ENCODE data around the gene VAT1L.
"Not testable (repeated sequence)": the region's sequence is repeated elsewhere in the genome, so short reads cannot be mapped to it uniquely, and the experiment has no call there.

VAT1L gene

DNA sequence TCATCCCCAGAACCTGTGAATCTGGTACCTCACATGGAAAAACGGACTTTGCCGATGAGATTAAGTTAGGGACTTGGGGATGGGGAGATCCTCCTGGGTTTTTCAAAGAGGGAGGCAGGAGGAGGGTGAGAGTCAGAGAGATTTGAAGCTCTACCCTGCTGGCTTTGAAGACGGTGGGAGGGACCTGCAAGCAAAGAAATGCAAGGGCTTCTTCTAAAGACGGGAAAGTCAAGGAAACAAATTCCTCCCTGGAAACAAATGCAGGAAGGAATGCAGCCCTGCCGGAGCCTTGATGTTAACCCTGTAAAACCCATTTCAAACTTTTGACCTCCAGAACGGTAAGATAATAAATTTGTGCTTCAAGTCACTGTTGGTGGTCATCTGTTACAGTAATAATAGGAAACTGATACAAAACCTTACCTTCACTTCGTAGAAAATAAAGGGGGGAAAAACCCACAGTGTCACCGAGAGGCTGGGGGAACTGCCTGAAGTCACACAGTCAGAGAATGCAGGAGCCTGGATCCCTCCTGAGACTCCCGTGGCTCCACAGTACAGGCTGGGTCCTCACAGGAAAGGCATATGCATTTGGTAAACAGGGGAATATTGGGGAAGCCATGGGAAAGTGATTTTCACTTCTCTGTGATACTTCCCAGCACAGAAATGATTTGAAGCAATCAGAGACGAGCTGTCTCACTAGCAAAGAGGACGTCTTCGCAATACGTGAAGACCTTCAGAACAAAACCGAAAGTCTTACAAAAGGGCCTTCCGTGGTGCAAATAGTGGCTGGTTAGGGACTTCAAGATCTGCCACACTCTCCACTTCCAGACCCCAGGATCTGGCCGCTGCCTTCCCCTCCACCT is 175.1 kb downstream of the VAT1L start:
- no peak for DNase-seq

- no peak for DNase-seq
Measured at GRCh38 chr16:77965346-77965745, 177.0 kb downstream of the VAT1L start.

GRCh38 chr16:77967054-77967904 is 178.9 kb downstream of the VAT1L start:
- DNase-seq = no peak

DNA sequence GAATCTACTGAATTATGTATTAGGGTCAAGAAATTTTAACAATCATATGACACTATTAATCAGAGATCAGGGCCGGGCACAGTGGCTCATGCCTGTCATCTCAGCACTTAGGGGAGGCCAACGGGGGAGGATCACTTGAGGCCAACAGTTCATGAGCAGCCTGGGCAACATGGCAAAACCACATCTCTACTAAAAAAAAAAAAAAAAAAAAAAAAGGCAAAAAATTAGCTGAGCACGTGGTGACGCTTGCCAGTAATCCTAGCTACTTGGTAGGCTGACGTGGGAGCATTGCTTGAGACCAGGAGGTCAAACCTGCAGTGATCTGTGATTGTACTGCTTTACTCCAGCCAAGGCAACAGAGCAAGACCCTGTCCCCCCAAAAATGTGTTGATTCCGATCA is 181.5 kb downstream of the VAT1L start:
- DNase-seq = no peak

DNA sequence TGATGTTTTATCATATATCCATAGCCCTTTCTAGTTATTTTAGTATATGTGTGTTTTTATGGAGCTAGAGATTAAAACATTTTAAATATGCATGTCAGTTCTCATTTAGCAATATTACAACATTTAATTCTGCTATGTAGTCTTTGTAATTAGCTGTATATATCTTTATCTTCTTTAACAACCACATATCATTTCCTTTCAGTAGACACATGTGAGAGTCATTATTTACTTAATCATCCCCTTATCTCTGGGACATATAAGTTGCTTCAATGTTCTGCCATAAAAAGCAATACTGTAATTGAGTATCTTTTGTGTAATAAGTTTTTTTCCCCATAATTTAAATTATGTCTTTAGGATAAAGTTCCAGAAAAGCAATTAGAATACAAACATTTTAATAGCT is 182.0 kb downstream of the VAT1L start:
- DNase-seq = no peak

GRCh38 chr16:77971306-77972061 is 183.1 kb downstream of the VAT1L start:
- DNase-seq = no peak

- DNase-seq = no peak
Measured at GRCh38 chr16:77972062-77972392, 183.7 kb downstream of the VAT1L start.

- DNase-seq = no peak
Measured at GRCh38 chr16:77974883-77975282, 186.5 kb downstream of the VAT1L start.

DNA sequence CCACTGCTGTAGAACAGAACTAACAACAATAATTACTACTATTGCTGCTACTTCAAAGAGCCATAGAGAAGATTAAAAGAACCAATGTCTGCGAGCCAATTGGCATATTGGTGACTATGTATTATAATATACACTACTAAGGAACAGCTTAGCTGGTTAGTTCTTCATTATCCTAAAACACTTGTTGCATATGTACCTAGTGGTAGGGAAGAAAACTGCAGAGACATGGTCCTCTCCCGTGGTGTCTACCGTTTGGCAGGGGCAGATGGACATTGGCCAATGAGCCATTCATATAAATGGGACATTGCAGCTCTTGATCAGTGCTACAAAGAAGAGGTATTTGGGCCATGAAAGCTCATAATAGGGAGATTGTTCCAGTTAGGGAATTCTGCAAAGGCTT is 187.6 kb downstream of the VAT1L start:
- DNase-seq = no peak

DNA sequence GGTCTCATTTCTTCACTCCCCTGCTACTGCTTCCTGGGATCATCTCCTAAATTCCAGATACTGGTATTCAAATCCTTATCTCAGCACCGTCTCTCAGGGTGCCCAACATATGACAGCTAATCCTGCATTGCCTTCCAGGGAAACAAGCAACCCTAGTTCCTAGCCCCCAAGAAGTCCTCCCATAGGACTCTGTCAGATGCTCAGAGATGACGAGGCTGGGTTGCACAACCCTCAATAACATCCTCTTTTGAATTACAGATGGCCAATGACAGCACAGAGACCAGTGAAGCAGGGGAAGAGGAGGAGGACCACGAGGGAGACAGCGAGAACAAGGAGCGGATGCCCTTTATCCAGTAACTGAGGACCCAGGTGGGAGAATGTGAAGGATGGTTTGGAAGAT is 189.0 kb downstream of the VAT1L start:
- DNase-seq = no peak

- no peak for DNase-seq
Measured at GRCh38 chr16:77985111-77985510, 196.7 kb downstream of the VAT1L start.

- no peak for DNase-seq
Measured at GRCh38 chr16:77986011-77986740, 197.8 kb downstream of the VAT1L start.

- no peak for DNase-seq
Measured at GRCh38 chr16:77987810-77988209, 199.4 kb downstream of the VAT1L start.

DNA sequence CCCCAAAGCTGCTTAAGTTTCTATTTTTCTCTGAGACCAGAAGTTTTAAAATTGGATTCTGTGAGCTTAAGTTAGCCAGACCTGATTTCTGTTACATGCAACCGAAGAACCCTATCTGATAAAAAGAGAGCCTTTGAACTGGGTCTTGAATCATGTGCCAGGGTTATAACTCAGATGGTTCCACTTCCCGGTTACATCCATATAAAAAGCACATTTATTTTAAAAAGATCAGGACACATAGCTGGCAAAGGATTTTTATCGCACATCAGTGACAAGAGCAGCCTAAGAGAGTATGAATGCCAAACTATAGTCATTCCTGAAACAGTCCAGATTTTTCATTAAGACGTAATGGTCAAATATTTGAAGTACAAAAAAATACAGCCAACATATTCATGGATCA is 201.5 kb downstream of the VAT1L start:
- no peak for DNase-seq

GRCh38 chr16:77991701-77992100 is 203.3 kb downstream of the VAT1L start:
- DNase-seq = no peak

GRCh38 chr16:77992381-77992780 is 204.0 kb downstream of the VAT1L start:
- not testable (repeated sequence) for DNase-seq

- no peak for DNase-seq
Measured at GRCh38 chr16:77993111-77993985, 205.0 kb downstream of the VAT1L start.

DNA sequence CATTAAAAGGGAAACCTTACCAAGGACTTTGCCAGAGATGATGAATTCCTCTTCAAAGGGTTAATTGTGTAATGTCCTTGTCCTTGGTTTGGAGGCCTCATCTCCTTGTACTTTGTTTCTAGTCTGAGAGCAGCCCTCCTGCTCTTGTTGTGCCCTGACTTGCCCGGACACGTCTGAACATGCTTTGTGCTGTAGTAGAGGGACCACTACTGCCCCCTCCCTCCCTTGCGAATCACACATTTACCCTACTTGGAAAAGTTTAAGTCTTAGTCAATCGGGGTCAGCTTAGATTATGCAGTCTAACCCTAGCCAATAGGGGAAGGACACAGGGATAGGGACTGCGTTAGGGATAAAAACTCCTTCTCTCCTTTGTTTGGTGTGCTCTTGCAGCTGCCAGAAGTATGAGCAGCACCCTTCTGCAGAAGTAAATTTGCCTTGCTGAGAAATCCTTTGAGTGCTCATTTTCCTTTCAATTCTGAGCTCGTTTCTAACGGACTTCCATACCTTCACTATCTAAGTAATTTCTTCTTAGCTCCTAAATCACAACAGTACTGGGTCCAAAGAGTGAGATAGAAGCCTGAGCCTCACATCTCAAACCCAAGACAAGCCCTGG is 207.6 kb downstream of the VAT1L start:
- DNase-seq = no peak

- no peak for DNase-seq
Measured at GRCh38 chr16:77998350-77999023, 210.1 kb downstream of the VAT1L start.

DNA sequence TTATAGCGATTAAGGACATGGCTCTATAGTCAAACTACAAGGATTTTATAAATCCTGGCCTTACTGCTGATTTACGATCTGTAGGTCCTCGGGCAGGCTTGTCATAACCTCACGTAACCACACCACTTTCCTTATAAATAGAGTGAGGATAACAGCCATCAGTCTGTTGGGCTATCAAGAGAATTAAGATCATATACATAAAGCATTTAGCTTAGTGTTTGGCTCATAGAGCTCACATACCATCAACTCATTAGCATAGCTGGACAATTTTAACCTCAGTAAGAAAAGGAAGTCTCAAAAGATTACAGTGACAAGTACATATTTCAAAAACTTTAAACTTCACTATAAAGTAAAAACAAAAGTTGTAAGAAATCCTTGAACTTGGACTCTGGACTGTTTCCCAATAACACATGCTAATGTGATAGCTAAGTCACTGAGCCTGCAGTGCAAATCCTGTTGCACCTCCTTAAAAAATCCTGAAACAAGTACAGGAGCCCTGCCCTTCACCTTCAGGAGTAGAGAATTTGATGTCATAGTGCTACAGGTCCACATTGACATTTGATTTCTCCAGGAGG is 213.2 kb downstream of the VAT1L start:
- DNase-seq = no peak

Data from DMS79 (cell line).